Colonic mucosa (tissue), 4 donors: Measurements from ENCODE around the gene VWA8. TPM values are rescaled to one million over a fixed set of nuclear protein-coding genes. Genes with fewer than 3 reads are reported as not detected.

ENCODE experiments used
- DNase-seq: peaks from one replicate; pipeline ENCODE4 v3.0.0-alpha.2; 2020
- H3K27ac ChIP-seq: fragments of 200-600 bp; one replicate; pipeline ENCODE4 v1.8.0; 2021
- H3K27me3 ChIP-seq: fragments of 200-600 bp; one replicate; pipeline ENCODE4 v1.8.0; 2021
- H3K36me3 ChIP-seq: fragments of 200-600 bp; one replicate; pipeline ENCODE4 v1.8.0; 2021
- H3K4me1 ChIP-seq: fragments of 200-600 bp; one replicate; pipeline ENCODE4 v1.8.0; 2021; ENCODE audit warnings: mild to moderate bottlenecking
- H3K4me3 ChIP-seq: fragments of 200-600 bp; one replicate; pipeline ENCODE4 v1.8.0; 2021
- H3K9ac ChIP-seq, 2 donors: one replicate each; pipeline ENCODE4 v1.7.0; 2013; ENCODE audit warnings: control low read depth in 2 of 2, low read depth in 2 of 2, low read length in 2 of 2
- H3K9me3 ChIP-seq: fragments of 200-600 bp; one replicate; pipeline ENCODE4 v1.8.0; 2021
- CTCF ChIP-seq: fragments of 200-600 bp; IDR thresholded peaks from one replicate; pipeline ENCODE4 v1.8.0; 2022; ENCODE audit warnings: antibody characterized with exemption, mild to moderate bottlenecking
- intact Hi-C: fragments of 100-400 bp; cut with DNase I; formaldehyde crosslinking; loops from one replicate; pipeline ENCODE4 v1.14.1; 2022
- total RNA-seq, 2 donors: library from RNA; stranded (reverse); fragmentation: NEBNext Ultra II Directional in 1 of 2; extraction: Animal tissue kit (Norgen Biotek cat#: 25700) in 1 of 2; gene quantifications; one replicate each; pipeline ENCODE4 v1.2.1, GENCODE V29; 2021
- donor health status: healthy.
- donor health status: DM: no; HTN: no; CAD: no.
- donor health status: DM: no; HTN: no; CAD: no.

VWA8 gene
- total RNA-seq, 2 donors from 2014 or later: 23.8 to 31.8 TPM

- H3K4me1 ChIP-seq: no peaks in the 10 kb centered on the region
- H3K27ac ChIP-seq: no peak overlapping the region
- no peaks in the 10 kb centered on the region for H3K36me3 ChIP-seq
- no peaks in the 10 kb centered on the region for H3K9me3 ChIP-seq
- H3K9ac ChIP-seq: no peak overlapping the region
- intact Hi-C loops: loop anchor here (10.0 kb wide), 1 partner anchor 181 kb away; no protein-coding TSS in a partner anchor
- DNase-seq: no peak
- H3K4me3 ChIP-seq: no peak overlapping the region
- TF ChIP-seq CTCF: no peak
- H3K27me3 ChIP-seq: no peaks in the 10 kb centered on the region
These were observed 315.6 kb downstream of the VWA8 start for GRCh38 chr13:41645331-41645730.

GRCh38 chr13:41644742-41645141 lies 316.2 kb downstream of the VWA8 start:
- H3K9me3 ChIP-seq: no peaks in the 10 kb centered on the region
- intact Hi-C loops: loop anchor here (10.0 kb wide), 1 partner anchor 180 kb away; no protein-coding TSS in a partner anchor
- H3K36me3 ChIP-seq: no peaks in the 10 kb centered on the region
- no peaks in the 10 kb centered on the region for H3K27me3 ChIP-seq
- H3K4me3 ChIP-seq: no peak overlapping the region
- H3K4me1 ChIP-seq: no peaks in the 10 kb centered on the region
- DNase-seq: no peak
- H3K27ac ChIP-seq: no peak overlapping the region
- TF ChIP-seq CTCF: no peak
- H3K9ac ChIP-seq: no peak overlapping the region

- Histone ChIP-seq H3K36me3 (no peaks in the 10 kb centered on the region), H3K27ac (no peak overlapping the region), H3K27me3 (no peaks in the 10 kb centered on the region), H3K9me3 (no peaks in the 10 kb centered on the region), H3K4me1 (no peaks in the 10 kb centered on the region), H3K4me3 (no peak overlapping the region), H3K9ac (no peak overlapping the region)
- no peak for TF ChIP-seq CTCF
- intact Hi-C loops: loop anchor here (10.0 kb wide), 1 partner anchor 179 kb away; no protein-coding TSS in a partner anchor
- no peak for DNase-seq
These were observed 317.4 kb downstream of the VWA8 start for GRCh38 chr13:41643507-41643906.

GRCh38 chr13:41641961-41642360 lies 318.9 kb downstream of the VWA8 start:
- TF ChIP-seq CTCF: no peak
- no peak overlapping the region for H3K4me3 ChIP-seq
- H3K9ac ChIP-seq: no peak overlapping the region
- intact Hi-C loops: loop anchor here (10.0 kb wide), 1 partner anchor 177 kb away; no protein-coding TSS in a partner anchor
- H3K4me1 ChIP-seq: no peaks in the 10 kb centered on the region
- H3K27me3 ChIP-seq: no peaks in the 10 kb centered on the region
- DNase-seq: no peak
- no peaks in the 10 kb centered on the region for H3K36me3 ChIP-seq
- no peaks in the 10 kb centered on the region for H3K9me3 ChIP-seq
- H3K27ac ChIP-seq: no peak overlapping the region

- DNase-seq: no peak
- Histone ChIP-seq H3K4me1 (no peaks in the 10 kb centered on the region), H3K36me3 (no peaks in the 10 kb centered on the region), H3K9me3 (no peaks in the 10 kb centered on the region), H3K27me3 (no peaks in the 10 kb centered on the region), H3K4me3 (no peak overlapping the region), H3K27ac (no peak overlapping the region), H3K9ac (no peak overlapping the region)
- TF ChIP-seq CTCF: no peak
- intact Hi-C loops: loop anchor here (10.0 kb wide), 1 partner anchor 177 kb away; no protein-coding TSS in a partner anchor
These were observed 319.5 kb downstream of the VWA8 start for GRCh38 chr13:41641429-41641828.
